GM12878 (cell line): ENCODE data around the gene PGGT1B. TPM values are rescaled to one million over a fixed set of nuclear protein-coding genes. Genes with fewer than 3 reads are reported as not detected.

Experiments used
- ATAC-seq: fragments of 200-7000 bp; cut with Tn5 transposase; 3 replicates; pipeline ENCODE4 v1.9.1; 2020; ENCODE audit warnings: mild to moderate bottlenecking, moderate library complexity
- BruUV-seq: library from RNA; stranded (reverse); fragments of 400-500 nt; replicated peaks from 2 replicates; lab custom pipeline; 2021; lab: Mats Ljungman, UMichigan
- CTCF ChIA-PET: fragments of 300-600 bp; sonication (Branson Sonifier 250); formaldehyde crosslinking; extraction: SDS; loops from one replicate; lab custom pipeline; 2021; ENCODE audit warnings: inconsistent platforms; lab: Yijun Ruan, JAX
- POLR2A ChIA-PET: fragments of 350-600 bp; formaldehyde crosslinking; extraction: SDS; loops from one replicate; lab custom pipeline; 2021; ENCODE audit warnings: inconsistent platforms; lab: Charles Lee
- RAD21 ChIA-PET: fragments of 300-600 bp; sonication (Branson Sonifier 250); formaldehyde crosslinking; loops from one replicate; lab custom pipeline; 2023; ENCODE audit warnings: antibody characterized with exemption; ENCODE audit not compliant: unreplicated experiment; lab: Charles Lee
- SMC1A ChIA-PET: fragments of 300-600 bp; sonication (Branson Sonifier 250); formaldehyde crosslinking; loops from one replicate; lab custom pipeline; 2023; ENCODE audit not compliant: unreplicated experiment, uncharacterized antibody; lab: Charles Lee
- DNase-seq: peaks from one replicate; pipeline ENCODE4 v3.0.0-alpha.2; 2011; ENCODE audit warnings: low read depth, low spot score
- FAIRE-seq: peaks from 3 replicates; lab custom pipeline; 2011; peaks lifted over from hg19 to GRCh38; lab: Jason Lieb, UNC
- H2AFZ ChIP-seq: 2 replicates; pipeline ENCODE4 v1.6.0; 2011; ENCODE audit warnings: low read depth, low read length, control low read depth; ENCODE audit not compliant: control insufficient read depth
- H3K27ac ChIP-seq: 2 replicates; pipeline ENCODE4 v1.5.1; 2011; ENCODE audit warnings: control low read depth; ENCODE audit not compliant: control insufficient read depth, insufficient read depth
- H3K27me3 ChIP-seq, 2 experiments: replicated peaks in 1 of 2; 2 replicates each; pipeline versions ENCODE4 v1.6.0 to v1.6.1; 2011; ENCODE audit warnings: low read length in 1 of 2; ENCODE audit not compliant: control insufficient read depth in 2 of 2, insufficient read depth in 2 of 2
- H3K36me3 ChIP-seq, 2 experiments: 2 replicates each; pipeline ENCODE4 v1.5.1; 2011; ENCODE audit warnings: low read length in 1 of 2; ENCODE audit not compliant: control insufficient read depth in 2 of 2, insufficient read depth in 2 of 2
- H3K4me1 ChIP-seq: 2 replicates; pipeline ENCODE4 v1.6.1; 2011; ENCODE audit warnings: mild to moderate bottlenecking, low read length, moderate library complexity, mixed read lengths; ENCODE audit not compliant: control insufficient read depth, insufficient read depth
- H3K4me2 ChIP-seq: 2 replicates; pipeline ENCODE4 v1.6.0; 2011; ENCODE audit warnings: control low read depth; ENCODE audit not compliant: control insufficient read depth, insufficient read depth
- H3K4me3 ChIP-seq: fragments of 200-600 bp; sonication (generic); 2 replicates; pipeline ENCODE4 v1.5.1; 2016
- H3K79me2 ChIP-seq: 2 replicates; pipeline ENCODE4 v1.6.0; 2011; ENCODE audit warnings: low read length; ENCODE audit not compliant: control insufficient read depth, insufficient read depth
- H3K9ac ChIP-seq: 2 replicates; pipeline ENCODE4 v1.8.0; 2011; ENCODE audit warnings: low read length, control low read depth, mixed read lengths; ENCODE audit not compliant: control insufficient read depth, insufficient read depth
- H3K9me3 ChIP-seq: replicated peaks from 3 replicates; pipeline ENCODE4 v1.5.1; 2011; ENCODE audit warnings: mild to moderate bottlenecking, low read length; ENCODE audit not compliant: control insufficient read depth, insufficient read depth
- H4K20me1 ChIP-seq: 2 replicates; pipeline ENCODE4 v1.6.0; 2011; ENCODE audit not compliant: control insufficient read depth, insufficient read depth
- ASH2L ChIP-seq: fragments of 300-600, 200-600 bp; sonication (generic); IDR thresholded peaks from 2 replicates; pipeline ENCODE4 v1.6.1; 2017; ENCODE audit warnings: low read depth, mild to moderate bottlenecking, borderline replicate concordance
- BMI1 ChIP-seq: fragments of 450-650 bp; IDR thresholded peaks from 2 replicates; pipeline ENCODE4 v1.6.1; 2016; ENCODE audit warnings: mild to moderate bottlenecking, moderate library complexity, borderline replicate concordance
- CBFB ChIP-seq: IDR thresholded peaks from 2 replicates; pipeline ENCODE4 v1.6.1; 2016; ENCODE audit warnings: antibody characterized with exemption, low read depth
- E2F4 ChIP-seq: IDR thresholded peaks from 2 replicates; pipeline ENCODE4 v1.6.1; 2012; ENCODE audit warnings: low read depth, low read length, improper control_type of control experiment
- HCFC1 ChIP-seq: fragments of 150-350 bp; IDR thresholded peaks from 2 replicates; pipeline ENCODE4 v1.6.1; 2014; ENCODE audit warnings: low read length
- JUND ChIP-seq: IDR thresholded peaks from 2 replicates; pipeline ENCODE4 v1.6.1; 2012; ENCODE audit warnings: low read depth, mild to moderate bottlenecking, low read length, improper control_type of control experiment, moderate library complexity
- NR2F1 ChIP-seq: fragments of 450-650 bp; conservative IDR thresholded peaks from 2 replicates; pipeline ENCODE4 v1.6.1; 2017; ENCODE audit warnings: mild to moderate bottlenecking
- PKNOX1 ChIP-seq: fragments of 450-650 bp; IDR thresholded peaks from 2 replicates; pipeline ENCODE4 v1.6.1; 2016; ENCODE audit warnings: mild to moderate bottlenecking
- PRDM15 ChIP-seq: fragments of 450-650 bp; formaldehyde crosslinking; IDR thresholded peaks from 2 replicates; pipeline ENCODE4 v1.4.0; 2020; ENCODE audit warnings: mild to moderate bottlenecking, moderate library complexity
- SMARCA5 ChIP-seq: fragments of 450-650 bp; IDR thresholded peaks from 2 replicates; pipeline ENCODE4 v1.6.1; 2017; ENCODE audit warnings: mild to moderate bottlenecking
- ZSCAN29 ChIP-seq: fragments of 450-650 bp; IDR thresholded peaks from 2 replicates; pipeline ENCODE4 v1.6.1; 2017; ENCODE audit warnings: mild to moderate bottlenecking, moderate library complexity
- ZZZ3 ChIP-seq: IDR thresholded peaks from 2 replicates; pipeline ENCODE4 v1.6.1; 2011; ENCODE audit warnings: low read depth; ENCODE audit not compliant: control insufficient read depth, insufficient read length
- WGBS: methylation state at CpG from one replicate; pipeline ENCODE4 v1.1.6; 2016; ENCODE audit warnings: low lambda C conversion rate; ENCODE audit not compliant: insufficient replicate concordance, insufficient coverage; ENCODE audit errors: missing lambda C conversion rate; 5-methylcytosine and 5-hydroxymethylcytosine counted together
- in situ Hi-C: fragments of 300-500 bp; cut with MboI; formaldehyde crosslinking; loops from 9 replicates; pipeline ENCODE4 v1.14.3; 2018; ENCODE audit warnings: mixed read lengths
- intact Hi-C: fragments of 100-400 bp; cut with micrococcal nuclease; formaldehyde crosslinking; loops from one replicate; pipeline ENCODE4 v1.14.2; 2022; ENCODE audit not compliant: unreplicated experiment
- polyA plus RNA-seq, 11 experiments: library from polyadenylated mRNA; depleted of rRNA in 4 of 11; unstranded in 6 of 11; stranded (reverse) in 5 of 11; fragments of >200 nt; fragmentation: Nextera tagmentation in 4 of 11; fragmentation: Illumina TruSeq in 1 of 11; extraction: Ambion mirVana in 4 of 11; extraction: Trizol in 1 of 11; gene quantifications; 1 replicate in 1 of 11; 2 replicates in 10 of 11; pipeline versions ENCODE4 v1.2.1 to v1.2.3, GENCODE V29; 2011 to 2016; ENCODE audit warnings: inconsistent platforms in 2 of 11, missing spikeins in 2 of 11, low read depth in 1 of 11
- total RNA-seq, 4 experiments: library from RNA; depleted of rRNA in 3 of 4; stranded (reverse); fragments of >200 nt in 3 of 4; fragmentation: Illumina TruSeq in 1 of 4; extraction: Trizol in 1 of 4; gene quantifications; 2 replicates each; pipeline versions ENCODE4 v1.2.1 to v1.2.3, GENCODE V29; 2013 to 2021
- TF ChIP-seq, protein P1 (sequence below): fragments of 450-650 bp; IDR thresholded peaks from 2 replicates; pipeline ENCODE4 v1.6.1; 2016; ENCODE audit warnings: mild to moderate bottlenecking, moderate library complexity, borderline replicate concordance

PGGT1B gene
- total and polyA plus RNA-seq, 10 of the 15 experiments (the other 5 are each of a cell fraction or from before 2014, with no cell fraction given): 5.0 to 38.4 (median 13.9) TPM

GRCh38 chr5:115298811-115299210 is 36.1 kb upstream of the PGGT1B start:
- WGBS: 80% methylated on average over 1 of the region's 1 CpG
- no peak overlapping the region for H2AFZ ChIP-seq
- no peak overlapping the region for H3K27ac ChIP-seq
- peaks cover 0 to 1% of the 10 kb centered on the region in 2 experiments; a peak in 2 of 4 replicates for H3K27me3 ChIP-seq
- BruUV-seq: no TSS peak
- FAIRE-seq (no peak), ATAC-seq (no peak), DNase-seq (no peak)
- no peaks in the 10 kb centered on the region for H4K20me1 ChIP-seq
- SMC1A ChIA-PET: no interaction called here
- CTCF ChIA-PET: interaction anchor here (4.5 kb wide), 1 partner anchor 10 kb away, joined by 24 read pairs; no protein-coding TSS in a partner anchor
- no peaks in the 10 kb centered on the region for H3K79me2 ChIP-seq
- no peak overlapping the region for H3K4me2 ChIP-seq
- no peaks in the 10 kb centered on the region for H3K36me3 ChIP-seq
- POLR2A ChIA-PET: no interaction called here
- no peaks in the 10 kb centered on the region for H3K4me1 ChIP-seq
- RAD21 ChIA-PET: interaction anchor here (1.1 kb wide), 1 partner anchor 11 kb away, joined by 4 read pairs; no protein-coding TSS in a partner anchor
- no peak overlapping the region for H3K4me3 ChIP-seq
- in situ Hi-C loops (no loop called here), intact Hi-C loops (no loop called here)
- no peaks in the 10 kb centered on the region for H3K9me3 ChIP-seq
- H3K9ac ChIP-seq: no peak overlapping the region
- no peak for TF ChIP-seq BMI1
- TF ChIP-seq E2F4: no peak
- no peak for TF ChIP-seq ZZZ3
- TF ChIP-seq, protein P1, sequence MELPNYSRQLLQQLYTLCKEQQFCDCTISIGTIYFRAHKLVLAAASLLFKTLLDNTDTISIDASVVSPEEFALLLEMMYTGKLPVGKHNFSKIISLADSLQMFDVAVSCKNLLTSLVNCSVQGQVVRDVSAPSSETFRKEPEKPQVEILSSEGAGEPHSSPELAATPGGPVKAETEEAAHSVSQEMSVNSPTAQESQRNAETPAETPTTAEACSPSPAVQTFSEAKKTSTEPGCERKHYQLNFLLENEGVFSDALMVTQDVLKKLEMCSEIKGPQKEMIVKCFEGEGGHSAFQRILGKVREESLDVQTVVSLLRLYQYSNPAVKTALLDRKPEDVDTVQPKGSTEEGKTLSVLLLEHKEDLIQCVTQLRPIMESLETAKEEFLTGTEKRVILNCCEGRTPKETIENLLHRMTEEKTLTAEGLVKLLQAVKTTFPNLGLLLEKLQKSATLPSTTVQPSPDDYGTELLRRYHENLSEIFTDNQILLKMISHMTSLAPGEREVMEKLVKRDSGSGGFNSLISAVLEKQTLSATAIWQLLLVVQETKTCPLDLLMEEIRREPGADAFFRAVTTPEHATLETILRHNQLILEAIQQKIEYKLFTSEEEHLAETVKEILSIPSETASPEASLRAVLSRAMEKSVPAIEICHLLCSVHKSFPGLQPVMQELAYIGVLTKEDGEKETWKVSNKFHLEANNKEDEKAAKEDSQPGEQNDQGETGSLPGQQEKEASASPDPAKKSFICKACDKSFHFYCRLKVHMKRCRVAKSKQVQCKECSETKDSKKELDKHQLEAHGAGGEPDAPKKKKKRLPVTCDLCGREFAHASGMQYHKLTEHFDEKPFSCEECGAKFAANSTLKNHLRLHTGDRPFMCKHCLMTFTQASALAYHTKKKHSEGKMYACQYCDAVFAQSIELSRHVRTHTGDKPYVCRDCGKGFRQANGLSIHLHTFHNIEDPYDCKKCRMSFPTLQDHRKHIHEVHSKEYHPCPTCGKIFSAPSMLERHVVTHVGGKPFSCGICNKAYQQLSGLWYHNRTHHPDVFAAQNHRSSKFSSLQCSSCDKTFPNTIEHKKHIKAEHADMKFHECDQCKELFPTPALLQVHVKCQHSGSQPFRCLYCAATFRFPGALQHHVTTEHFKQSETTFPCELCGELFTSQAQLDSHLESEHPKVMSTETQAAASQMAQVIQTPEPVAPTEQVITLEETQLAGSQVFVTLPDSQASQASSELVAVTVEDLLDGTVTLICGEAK: no peak
- TF ChIP-seq ASH2L: no peak
- no peak for TF ChIP-seq JUND
- no peak for TF ChIP-seq NR2F1
- no peak for TF ChIP-seq PKNOX1
- TF ChIP-seq SMARCA5: no peak
- no peak for TF ChIP-seq PRDM15 (CRISPR knock-in tag)
- no peak for TF ChIP-seq CBFB
- TF ChIP-seq HCFC1: no peak
- no peak for TF ChIP-seq ZSCAN29
